Transverse colon (tissue), 4 donors: ENCODE data around the gene KANK4.

Experiments used
- POLR2AphosphoS5 ChIP-seq, 3 donors: sonication (generic); formaldehyde crosslinking; IDR thresholded peaks; one replicate each; pipeline ENCODE4 v1.6.1; 2016; ENCODE audit warnings: antibody characterized with exemption in 3 of 3
- TF ChIP-seq, protein P1 (sequence below), 5 experiments: fragments of 200-600 bp in 3 of 5; fragments of 450-650 bp in 2 of 5; sonication (generic) in 3 of 5; IDR thresholded peaks; 1 replicate in 2 of 5; 2 replicates in 3 of 5; pipeline ENCODE4 v1.5.1; 2016 to 2017; ENCODE audit warnings: antibody characterized with exemption in 5 of 5, inconsistent platforms in 3 of 5, mild to moderate bottlenecking in 2 of 5, moderate library complexity in 1 of 5

DNA sequence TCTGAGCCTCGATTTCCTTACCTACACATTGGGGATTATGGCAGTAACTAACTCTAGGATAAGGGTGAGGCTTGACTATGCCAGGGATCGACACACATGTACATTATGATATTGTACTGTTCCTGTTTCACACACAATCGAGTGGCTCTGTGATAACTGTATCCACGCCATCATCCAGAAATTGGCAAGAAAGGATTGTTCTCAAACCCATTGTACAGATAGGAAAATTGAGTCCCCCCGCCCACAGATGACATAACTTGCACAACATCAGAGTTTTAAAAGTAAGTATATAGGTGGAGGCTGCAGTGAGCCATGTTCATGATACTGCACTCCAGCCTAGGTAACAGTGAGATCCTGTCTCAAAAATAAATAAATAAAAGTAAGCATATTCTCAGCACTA lies 3.8 kb downstream of the KANK4 start:
- TF ChIP-seq POLR2AphosphoS5 (IDR thresholded peaks at IDR 0.05): no peak
- TF ChIP-seq, protein P1, sequence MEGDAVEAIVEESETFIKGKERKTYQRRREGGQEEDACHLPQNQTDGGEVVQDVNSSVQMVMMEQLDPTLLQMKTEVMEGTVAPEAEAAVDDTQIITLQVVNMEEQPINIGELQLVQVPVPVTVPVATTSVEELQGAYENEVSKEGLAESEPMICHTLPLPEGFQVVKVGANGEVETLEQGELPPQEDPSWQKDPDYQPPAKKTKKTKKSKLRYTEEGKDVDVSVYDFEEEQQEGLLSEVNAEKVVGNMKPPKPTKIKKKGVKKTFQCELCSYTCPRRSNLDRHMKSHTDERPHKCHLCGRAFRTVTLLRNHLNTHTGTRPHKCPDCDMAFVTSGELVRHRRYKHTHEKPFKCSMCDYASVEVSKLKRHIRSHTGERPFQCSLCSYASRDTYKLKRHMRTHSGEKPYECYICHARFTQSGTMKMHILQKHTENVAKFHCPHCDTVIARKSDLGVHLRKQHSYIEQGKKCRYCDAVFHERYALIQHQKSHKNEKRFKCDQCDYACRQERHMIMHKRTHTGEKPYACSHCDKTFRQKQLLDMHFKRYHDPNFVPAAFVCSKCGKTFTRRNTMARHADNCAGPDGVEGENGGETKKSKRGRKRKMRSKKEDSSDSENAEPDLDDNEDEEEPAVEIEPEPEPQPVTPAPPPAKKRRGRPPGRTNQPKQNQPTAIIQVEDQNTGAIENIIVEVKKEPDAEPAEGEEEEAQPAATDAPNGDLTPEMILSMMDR (IDR thresholded peaks at IDR 0.05): no peak
